Loucy (cell line): ENCODE measurements around the gene SLC39A11.

Source experiments
- H2AFZ ChIP-seq: fragments of 200-600 bp; sonication (generic); 2 replicates; pipeline ENCODE4 v1.6.0; 2016; ENCODE audit warnings: antibody characterized with exemption, mild to moderate bottlenecking, low read length, moderate library complexity
- H3F3A ChIP-seq: fragments of 200-600 bp; 2 replicates; pipeline ENCODE4 v1.6.0; 2016; ENCODE audit warnings: antibody characterized with exemption, low read depth, mild to moderate bottlenecking
- H3K27me3 ChIP-seq: fragments of 200-600 bp; sonication (generic); 2 replicates; pipeline ENCODE4 v1.6.1; 2014; ENCODE audit warnings: low read length, mild to moderate bottlenecking; ENCODE audit not compliant: insufficient read depth, poor library complexity, severe bottlenecking
- H3K36me3 ChIP-seq: fragments of 200-600 bp; sonication (generic); 2 replicates; pipeline ENCODE4 v1.6.1; 2016; ENCODE audit warnings: low read length; ENCODE audit not compliant: insufficient read depth
- H3K4me1 ChIP-seq: fragments of 200-600 bp; sonication (generic); 2 replicates; pipeline ENCODE4 v1.5.1; 2014; ENCODE audit warnings: low read length, mild to moderate bottlenecking; ENCODE audit not compliant: insufficient read depth, poor library complexity, severe bottlenecking
- H3K4me2 ChIP-seq: fragments of 200-600 bp; sonication (generic); 2 replicates; pipeline ENCODE4 v1.6.0; 2014; ENCODE audit warnings: antibody characterized with exemption, low read length, low read depth, mild to moderate bottlenecking; ENCODE audit not compliant: poor library complexity, severe bottlenecking
- H3K4me3 ChIP-seq: fragments of 200-600 bp; sonication (generic); 2 replicates; pipeline ENCODE4 v1.5.1; 2014; ENCODE audit warnings: low read length, mild to moderate bottlenecking, mixed read lengths; ENCODE audit not compliant: poor library complexity, severe bottlenecking
- H3K79me2 ChIP-seq: fragments of 200-600 bp; sonication (generic); 2 replicates; pipeline ENCODE4 v1.6.1; 2014; ENCODE audit warnings: low read length; ENCODE audit not compliant: insufficient read depth
- H3K9ac ChIP-seq: fragments of 200-600 bp; sonication (generic); 2 replicates; pipeline ENCODE4 v1.6.0; 2014; ENCODE audit warnings: mild to moderate bottlenecking, low read depth, low read length, moderate library complexity; ENCODE audit not compliant: poor library complexity, severe bottlenecking
- H3K9me2 ChIP-seq: fragments of 200-600 bp; sonication (generic); replicated peaks from 2 replicates; pipeline ENCODE4 v1.6.1; 2016; ENCODE audit warnings: low read depth, low read length, mixed read lengths
- H3K9me3 ChIP-seq: fragments of 200-600 bp; sonication (generic); 2 replicates; pipeline ENCODE4 v1.6.1; 2014; ENCODE audit warnings: mild to moderate bottlenecking, antibody characterized with exemption, low read length, low read depth; ENCODE audit not compliant: insufficient read depth
- H4K20me1 ChIP-seq: fragments of 200-600 bp; sonication (generic); 2 replicates; pipeline ENCODE4 v1.6.0; 2014; ENCODE audit warnings: antibody characterized with exemption, low read length, mild to moderate bottlenecking; ENCODE audit not compliant: insufficient read depth, poor library complexity, severe bottlenecking
- EZH2phosphoT487 ChIP-seq: fragments of 200-600 bp; IDR thresholded peaks from 2 replicates; pipeline ENCODE4 v1.6.1; 2018; ENCODE audit warnings: antibody characterized with exemption, mild to moderate bottlenecking, moderate library complexity, borderline replicate concordance
- TF ChIP-seq, protein P1 (sequence below): fragments of 200-600 bp; sonication (generic); conservative IDR thresholded peaks from 2 replicates; pipeline ENCODE4 v1.5.1; 2014; ENCODE audit warnings: mild to moderate bottlenecking, antibody characterized with exemption, low read length

Gene SLC39A11

DNA sequence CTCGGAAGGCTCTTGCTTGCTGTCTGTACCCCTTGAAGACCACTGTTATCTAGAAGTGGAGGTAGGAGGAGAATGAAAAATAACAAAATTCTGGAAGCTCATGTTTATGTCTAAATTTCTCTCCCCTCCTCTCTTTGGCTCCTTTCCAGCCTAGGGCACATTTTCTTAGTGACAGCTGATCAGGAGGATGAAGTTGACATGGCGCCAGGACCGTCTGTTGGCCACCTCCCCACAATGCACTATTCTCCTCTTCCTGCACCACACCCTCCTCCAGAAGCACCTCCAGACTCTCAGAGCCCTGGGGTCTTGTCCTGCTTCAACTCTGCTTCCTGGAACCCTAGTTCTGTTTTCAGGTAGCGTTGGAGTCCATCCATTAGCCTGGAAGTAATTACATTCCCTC, 46.8 kb upstream of the SLC39A11 start:
- no peaks in the 10 kb centered on the region for H3K36me3 ChIP-seq
- no peaks in the 10 kb centered on the region for H4K20me1 ChIP-seq
- no peak overlapping the region for H3K4me2 ChIP-seq
- peaks cover 11% of the 10 kb centered on the region for H3K4me1 ChIP-seq
- no peak overlapping the region for H3K9ac ChIP-seq
- no peak overlapping the region for H2AFZ ChIP-seq
- peaks cover 4% of the 10 kb centered on the region; the same call in 1 of the 2 replicates for H3K9me3 ChIP-seq
- no peaks in the 10 kb centered on the region for H3F3A ChIP-seq
- no peaks in the 10 kb centered on the region for H3K9me2 ChIP-seq
- TF ChIP-seq, protein P1, sequence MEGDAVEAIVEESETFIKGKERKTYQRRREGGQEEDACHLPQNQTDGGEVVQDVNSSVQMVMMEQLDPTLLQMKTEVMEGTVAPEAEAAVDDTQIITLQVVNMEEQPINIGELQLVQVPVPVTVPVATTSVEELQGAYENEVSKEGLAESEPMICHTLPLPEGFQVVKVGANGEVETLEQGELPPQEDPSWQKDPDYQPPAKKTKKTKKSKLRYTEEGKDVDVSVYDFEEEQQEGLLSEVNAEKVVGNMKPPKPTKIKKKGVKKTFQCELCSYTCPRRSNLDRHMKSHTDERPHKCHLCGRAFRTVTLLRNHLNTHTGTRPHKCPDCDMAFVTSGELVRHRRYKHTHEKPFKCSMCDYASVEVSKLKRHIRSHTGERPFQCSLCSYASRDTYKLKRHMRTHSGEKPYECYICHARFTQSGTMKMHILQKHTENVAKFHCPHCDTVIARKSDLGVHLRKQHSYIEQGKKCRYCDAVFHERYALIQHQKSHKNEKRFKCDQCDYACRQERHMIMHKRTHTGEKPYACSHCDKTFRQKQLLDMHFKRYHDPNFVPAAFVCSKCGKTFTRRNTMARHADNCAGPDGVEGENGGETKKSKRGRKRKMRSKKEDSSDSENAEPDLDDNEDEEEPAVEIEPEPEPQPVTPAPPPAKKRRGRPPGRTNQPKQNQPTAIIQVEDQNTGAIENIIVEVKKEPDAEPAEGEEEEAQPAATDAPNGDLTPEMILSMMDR, result no peak
- TF ChIP-seq EZH2phosphoT487, result no peak
- H3K4me3 ChIP-seq, result no peak overlapping the region
- H3K27me3 ChIP-seq, result no peaks in the 10 kb centered on the region
- H3K79me2 ChIP-seq, result no peaks in the 10 kb centered on the region

DNA sequence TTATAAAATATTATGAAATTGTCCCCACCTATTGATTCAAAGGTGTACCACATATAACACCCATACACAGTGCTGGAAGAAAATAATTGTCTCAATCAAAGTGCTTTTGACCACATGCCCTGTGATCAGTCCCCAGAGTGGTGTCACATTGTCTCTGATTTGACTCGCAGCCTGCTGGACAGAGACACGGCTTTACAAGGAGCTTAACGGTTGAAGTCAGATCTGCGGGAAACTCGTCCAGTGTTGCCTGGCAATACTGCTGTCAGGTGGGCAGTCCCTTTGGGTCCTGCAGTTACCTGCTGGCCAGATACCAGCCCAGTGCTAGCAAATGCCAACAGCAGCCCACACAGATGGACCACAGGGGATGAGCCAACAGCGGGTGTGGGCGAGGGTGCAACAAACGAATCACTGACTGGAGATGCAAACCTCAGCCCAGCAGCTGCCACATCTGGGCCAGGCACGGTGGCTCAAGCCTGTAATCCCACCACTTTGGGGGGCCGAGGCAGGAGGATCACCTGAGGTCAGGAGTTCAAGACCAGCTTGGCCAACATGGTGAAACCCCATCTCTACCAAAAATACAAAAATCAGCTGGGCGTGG, 46.2 kb upstream of the SLC39A11 start:
- H3K9ac ChIP-seq, result no peak overlapping the region
- no peaks in the 10 kb centered on the region for H3K9me3 ChIP-seq
- TF ChIP-seq, protein P1, result no peak
- no peak for TF ChIP-seq EZH2phosphoT487
- no peak overlapping the region for H3K4me3 ChIP-seq
- no peak overlapping the region for H3K4me2 ChIP-seq
- H3K4me1 ChIP-seq, result peaks cover 11% of the 10 kb centered on the region
- H2AFZ ChIP-seq, result no peak overlapping the region
- H3F3A ChIP-seq, result no peaks in the 10 kb centered on the region
- no peaks in the 10 kb centered on the region for H3K9me2 ChIP-seq
- no peaks in the 10 kb centered on the region for H4K20me1 ChIP-seq
- H3K79me2 ChIP-seq, result no peaks in the 10 kb centered on the region
- no peaks in the 10 kb centered on the region for H3K36me3 ChIP-seq
- H3K27me3 ChIP-seq, result no peaks in the 10 kb centered on the region

DNA sequence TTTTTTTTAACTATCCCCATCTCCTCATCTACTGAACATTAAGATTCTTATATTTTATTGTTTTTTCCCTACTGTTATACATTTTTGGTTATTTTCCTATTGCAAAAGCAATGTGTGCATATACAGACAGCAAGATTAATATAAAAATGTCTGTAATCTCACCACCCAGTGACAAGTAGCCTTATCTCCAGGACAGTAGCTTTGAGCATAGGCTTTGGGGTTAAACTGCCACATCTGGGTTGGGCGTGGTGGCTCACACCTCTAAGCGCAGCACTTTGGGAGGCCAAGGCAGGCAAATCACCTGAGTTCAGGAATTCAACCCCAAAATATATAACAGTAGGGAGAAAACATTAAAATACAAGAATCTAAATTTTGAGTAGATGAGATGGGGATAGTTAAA, 44.9 kb upstream of the SLC39A11 start:
- Histone ChIP-seq H4K20me1 (no peaks in the 10 kb centered on the region), H3K4me1 (no peaks in the 10 kb centered on the region), H3K79me2 (no peaks in the 10 kb centered on the region), H3F3A (no peaks in the 10 kb centered on the region), H3K36me3 (no peaks in the 10 kb centered on the region), H3K9me3 (no peaks in the 10 kb centered on the region), H3K9me2 (no peaks in the 10 kb centered on the region), H3K27me3 (no peaks in the 10 kb centered on the region), H3K9ac (no peak overlapping the region), H3K4me3 (no peak overlapping the region), H3K4me2 (no peak overlapping the region), H2AFZ (no peak overlapping the region)
- TF ChIP-seq EZH2phosphoT487, result no peak
- TF ChIP-seq, protein P1, result no peak
